ENCODE results near the gene CLRN2.

The CLRN2 gene

GRCh38 chr4:17514865-17515264 lies at the start of gene CLRN2:
TSS of gene CLRN2 (plus strand) at chr4:17515165. CDS start at chr4:17515267, 102 bp downstream.
- DNase-seq: no peak

DNA sequence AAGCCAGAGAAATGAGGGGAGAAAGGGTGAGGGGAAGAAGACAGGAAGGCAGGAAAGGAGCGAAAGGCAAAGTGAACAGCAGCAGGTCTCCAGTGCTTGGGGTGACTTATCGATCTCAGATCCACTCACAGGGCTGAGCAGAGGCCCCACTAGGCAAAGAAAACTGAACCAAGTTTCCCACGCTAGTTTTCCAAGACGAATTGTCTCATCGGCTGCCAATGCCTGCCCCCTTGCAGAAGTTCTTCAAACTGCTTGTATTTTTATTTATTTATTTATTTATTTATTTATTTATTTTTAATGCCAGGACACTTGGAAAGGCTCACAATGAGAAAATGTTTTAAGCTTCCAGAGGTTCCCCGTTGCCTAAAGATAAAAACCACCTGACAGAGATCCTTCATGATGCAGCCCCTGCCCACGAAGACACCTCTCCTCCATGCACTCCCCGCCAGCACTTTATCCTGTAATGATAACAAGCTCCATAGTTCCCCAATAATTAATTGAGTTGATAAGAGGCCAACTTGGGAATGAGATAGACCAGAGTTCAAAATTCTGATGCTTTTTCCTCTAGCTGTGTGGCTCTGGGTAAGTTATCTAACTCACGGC lies 46.2 kb upstream of the CLRN2 start:
- no peak for DNase-seq

DNA sequence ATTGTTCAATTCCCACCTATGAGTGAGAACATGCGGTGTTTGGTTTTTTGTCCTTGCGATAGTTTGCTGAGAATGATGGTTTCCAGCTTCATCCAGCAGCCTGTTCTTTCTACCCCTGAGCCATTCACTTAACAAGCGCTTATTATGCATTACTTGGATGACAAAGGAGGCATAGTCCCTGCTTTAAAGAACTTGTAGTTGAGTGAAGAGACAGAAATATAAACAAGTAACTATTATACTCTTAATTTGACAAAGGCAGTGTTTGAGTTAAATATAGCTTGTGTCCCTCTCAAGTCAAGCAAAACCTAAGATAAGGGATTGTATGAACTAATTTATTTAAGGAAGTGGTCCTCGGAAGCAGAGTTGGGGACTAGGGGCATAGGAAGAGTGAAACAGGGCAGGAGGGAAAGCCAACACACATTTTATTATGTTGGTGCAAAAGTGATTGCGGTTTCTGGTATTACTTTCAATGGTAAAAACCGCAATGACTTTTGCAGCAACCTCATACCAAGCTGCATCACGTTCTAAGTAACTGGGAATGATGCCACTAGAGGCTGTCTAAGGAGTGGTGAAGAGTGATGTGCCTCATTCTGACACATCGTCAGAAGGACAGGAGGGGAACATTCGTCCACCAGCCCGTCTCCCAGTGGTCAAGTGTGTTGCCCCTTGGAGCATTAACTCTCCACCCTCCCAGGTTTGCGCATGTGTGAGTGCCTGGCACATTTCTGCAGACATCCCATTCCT lies 44.9 kb upstream of the CLRN2 start:
- DNase-seq: no peak

DNA sequence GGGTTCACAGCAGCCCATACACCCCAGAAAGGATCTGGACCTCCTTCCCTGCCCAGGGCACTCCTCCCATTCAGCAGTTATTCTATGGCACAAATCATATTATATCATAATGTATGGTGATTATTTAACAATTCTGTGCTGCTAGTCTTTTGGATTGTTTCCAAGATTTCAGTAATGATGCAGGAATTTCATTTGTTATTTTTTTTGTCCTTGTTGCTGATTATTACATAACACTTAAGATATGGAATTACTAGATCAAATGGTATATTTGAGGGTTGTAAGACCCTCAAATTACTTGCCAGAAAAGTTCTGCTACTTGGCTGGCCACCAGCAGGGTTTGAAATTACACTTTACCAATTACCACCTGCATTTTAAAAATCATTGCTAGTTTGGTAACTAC lies 39.5 kb upstream of the CLRN2 start:
- no peak for DNase-seq

DNA sequence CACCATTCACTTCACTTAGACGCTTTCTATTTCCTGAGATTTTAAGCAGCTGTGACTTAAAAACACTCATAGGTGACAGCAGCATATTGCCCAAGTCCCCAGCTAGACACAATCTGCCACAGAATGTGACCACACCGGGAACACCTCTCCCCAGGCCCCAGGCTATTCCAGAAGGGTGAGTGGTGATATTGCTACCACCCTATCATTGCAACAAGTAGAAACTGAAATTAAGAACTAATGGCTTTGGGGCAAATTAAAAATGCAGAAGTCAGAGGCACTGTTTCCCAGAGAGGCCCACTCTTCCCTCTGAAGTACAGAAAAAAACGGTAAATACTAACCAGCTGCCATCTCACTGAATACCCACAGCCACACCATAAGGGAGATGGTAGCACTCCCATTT lies 38.1 kb upstream of the CLRN2 start:
- DNase-seq: no peak

- no peak for DNase-seq
These were observed 37.0 kb upstream of the CLRN2 start for GRCh38 chr4:17477774-17478472.

GRCh38 chr4:17480210-17480927 lies 34.6 kb upstream of the CLRN2 start:
- no peak for DNase-seq

- DNase-seq: no peak
These were observed 34.0 kb upstream of the CLRN2 start for GRCh38 chr4:17480955-17481354.

- DNase-seq: no peak
These were observed 32.2 kb upstream of the CLRN2 start for GRCh38 chr4:17482716-17483115.

DNA sequence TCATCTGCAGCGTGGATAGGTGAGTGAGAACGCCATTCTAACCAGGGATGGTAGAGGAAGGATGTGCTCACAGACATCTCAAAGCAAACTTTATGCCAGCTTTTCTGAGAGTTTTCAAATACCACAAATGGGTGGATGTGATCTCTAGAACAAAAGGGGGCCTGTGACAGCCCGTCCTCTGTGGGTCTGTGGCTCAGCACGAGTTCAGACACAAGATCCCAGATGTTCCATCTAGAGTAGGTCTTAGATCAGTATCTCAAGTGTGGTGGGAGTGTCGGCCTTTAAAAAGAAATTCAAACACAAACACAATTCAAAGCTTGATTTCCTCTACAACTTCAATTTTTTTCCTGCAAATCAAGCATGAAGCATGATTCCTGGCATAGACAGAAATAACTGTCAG lies 25.8 kb upstream of the CLRN2 start:
- no peak for DNase-seq

GRCh38 chr4:17489721-17490120 lies 25.2 kb upstream of the CLRN2 start:
- DNase-seq: no peak

DNA sequence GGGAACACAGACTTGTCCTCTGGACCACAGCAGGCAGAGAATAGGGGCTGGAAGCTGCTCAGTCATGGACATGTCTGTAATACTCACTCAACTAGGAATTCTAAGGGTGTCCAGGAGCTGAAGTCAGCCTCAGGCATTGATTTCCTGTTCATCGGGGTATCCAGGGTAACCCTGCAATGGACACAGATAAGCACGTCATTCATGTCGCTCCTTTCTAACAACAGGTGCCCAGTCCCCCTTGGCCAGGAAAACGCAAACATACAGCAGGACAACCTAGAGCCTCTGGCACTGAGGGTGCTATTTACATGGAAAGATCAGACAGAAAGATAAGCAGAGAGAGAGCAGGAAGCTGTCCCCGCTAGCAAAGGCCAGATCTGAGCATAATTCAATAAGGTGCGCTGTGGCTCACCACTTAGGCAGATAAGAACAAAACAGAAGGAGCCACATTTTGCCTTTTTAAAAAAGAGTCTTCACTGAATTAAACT lies 24.3 kb upstream of the CLRN2 start:
- DNase-seq: no peak

GRCh38 chr4:17491196-17491595 lies 23.8 kb upstream of the CLRN2 start:
- DNase-seq: no peak

DNA sequence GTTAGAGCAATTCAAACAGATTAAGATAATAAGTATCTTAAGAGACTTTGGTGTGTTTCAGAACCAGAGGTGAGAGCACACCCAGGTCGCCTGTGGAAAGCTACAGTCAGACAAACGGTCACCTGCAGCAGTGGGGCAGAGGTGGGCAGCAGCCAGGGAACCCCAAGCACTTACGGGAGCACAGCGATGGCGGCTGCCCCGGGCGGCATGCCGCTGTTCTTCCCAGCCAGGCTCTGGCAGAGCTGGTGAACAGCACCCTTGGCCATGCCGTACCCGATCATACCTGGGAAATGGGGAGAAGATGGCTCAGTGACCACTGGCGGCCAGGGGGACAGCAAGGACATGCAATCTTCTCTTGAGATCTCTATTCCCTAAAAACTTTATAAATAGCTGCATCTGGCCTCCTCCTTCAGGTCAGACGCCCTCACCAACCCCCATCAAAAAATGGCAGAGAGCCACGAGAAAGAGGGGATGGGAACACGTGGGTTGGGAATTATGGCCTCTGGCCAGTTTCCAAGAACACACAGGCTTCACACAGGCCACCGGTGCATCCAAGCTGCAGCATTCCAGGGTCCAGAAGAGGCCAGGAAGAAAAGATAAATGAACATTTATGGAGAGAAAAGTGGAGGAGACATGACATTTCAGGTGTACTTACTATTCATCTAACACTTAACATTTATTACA lies 22.8 kb upstream of the CLRN2 start:
- DNase-seq: no peak

- DNase-seq: no peak
These were observed 22.1 kb upstream of the CLRN2 start for GRCh38 chr4:17492876-17493275.

DNA sequence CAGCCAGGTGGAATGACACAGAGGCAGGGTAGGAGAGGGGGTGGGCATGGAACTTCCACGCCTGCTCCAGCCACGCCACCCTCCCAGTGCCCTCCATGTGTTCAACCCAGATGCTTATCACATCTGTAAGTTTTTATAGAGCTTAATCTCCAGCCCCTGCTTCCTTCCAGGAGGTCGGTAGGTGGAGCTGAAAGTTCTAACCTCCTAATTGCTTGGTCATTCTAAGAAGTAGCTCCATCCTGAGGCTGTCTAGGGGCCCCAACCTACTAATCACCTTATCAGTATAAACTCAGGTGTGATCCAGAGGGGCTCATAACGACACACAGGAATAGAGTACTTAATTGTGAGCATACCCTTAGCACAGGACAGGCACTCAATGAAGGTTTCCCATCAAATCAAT lies 21.3 kb upstream of the CLRN2 start:
- DNase-seq: no peak

DNA sequence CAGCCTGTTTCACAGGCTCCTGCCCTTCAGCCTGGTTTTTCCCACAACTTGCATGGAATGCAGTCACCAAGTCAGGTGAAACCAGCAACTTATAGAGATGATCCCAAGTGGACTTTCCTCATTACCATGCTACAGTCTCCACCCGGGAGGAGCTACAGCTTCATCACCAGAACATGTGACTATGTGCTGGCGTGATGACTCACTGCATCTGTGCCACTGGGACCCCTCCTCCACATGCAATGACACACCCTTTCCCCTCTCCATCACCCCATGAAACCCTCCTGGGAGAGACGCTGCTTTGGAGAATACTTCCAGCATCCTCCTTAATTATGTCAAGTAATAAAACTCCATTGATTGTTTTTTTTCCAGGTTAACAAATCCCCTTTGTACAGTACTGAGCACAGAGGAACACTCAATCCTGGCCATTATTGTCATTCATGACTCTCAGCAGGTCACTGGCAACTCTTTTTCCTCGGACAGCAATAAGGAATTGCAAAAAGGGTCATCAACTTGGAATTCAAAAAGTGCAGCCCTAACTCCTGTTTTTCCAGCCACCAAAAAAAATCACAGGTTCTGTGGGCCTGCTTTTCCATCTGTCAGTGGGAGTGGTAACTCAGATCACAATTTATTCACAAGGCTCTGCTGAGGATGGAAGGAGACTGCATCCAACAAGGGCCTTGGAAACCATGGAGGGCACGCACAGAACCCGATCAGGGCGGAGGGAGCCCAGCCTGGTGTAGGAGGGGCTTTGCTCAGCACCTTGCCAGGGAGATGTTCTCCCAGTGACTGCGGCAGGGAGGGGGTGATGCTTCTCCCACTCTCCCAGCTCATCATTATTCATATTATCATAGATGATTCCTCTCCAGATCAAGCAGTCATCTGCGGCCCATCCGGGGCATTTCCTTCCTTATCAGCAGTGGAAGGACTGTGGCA lies 20.4 kb upstream of the CLRN2 start:
- no peak for DNase-seq

- DNase-seq: no peak
These were observed 17.0 kb upstream of the CLRN2 start for GRCh38 chr4:17497890-17498523.

DNA sequence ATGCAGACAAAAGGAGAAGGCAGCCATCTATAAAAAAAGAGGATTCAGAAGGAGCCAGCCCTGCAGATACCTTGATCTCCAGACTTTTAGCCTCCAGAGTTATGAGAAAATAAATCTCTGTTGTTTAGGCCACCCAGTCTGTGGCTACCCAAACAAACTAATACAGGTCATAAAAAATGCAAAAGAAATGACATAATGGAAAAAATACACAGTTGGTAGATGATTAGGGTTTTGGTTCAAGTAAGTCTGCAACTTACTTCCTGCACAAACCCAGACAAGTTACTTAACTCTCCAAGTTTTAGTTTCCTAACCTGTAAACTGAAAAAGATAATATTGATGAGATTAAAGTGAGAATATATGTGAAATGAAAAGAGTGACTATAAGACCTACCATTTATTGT lies 14.4 kb upstream of the CLRN2 start:
- no peak for DNase-seq

- DNase-seq: no peak
These were observed 12.2 kb upstream of the CLRN2 start for GRCh38 chr4:17502756-17503155.

- no peak for DNase-seq
These were observed 10.9 kb upstream of the CLRN2 start for GRCh38 chr4:17504081-17504480.
